H9 (cell line): Measurements from ENCODE around the gene CADM1. TPM values are rescaled to one million over a fixed set of nuclear protein-coding genes. Genes with fewer than 3 reads are reported as not detected.

Experiments used
- DNase-seq: peaks from one replicate; pipeline ENCODE4 v3.0.0-alpha.2; 2017
- H2AFZ ChIP-seq: one replicate; pipeline ENCODE4 v1.6.1; 2013; ENCODE audit warnings: mild to moderate bottlenecking, low read length, control low read depth, moderate library complexity
- H2AK5ac ChIP-seq: 2 replicates; pipeline ENCODE4 v1.6.1; 2013; ENCODE audit warnings: low read length, control low read depth, mixed read lengths; ENCODE audit not compliant: insufficient read length
- H2BK120ac ChIP-seq: one replicate; pipeline ENCODE4 v1.6.1; 2013; ENCODE audit warnings: low read depth, mild to moderate bottlenecking, low read length, control low read depth, inconsistent platforms; ENCODE audit not compliant: poor library complexity, severe bottlenecking
- H2BK12ac ChIP-seq: 2 replicates; pipeline ENCODE4 v1.6.1; 2013; ENCODE audit warnings: low read length, control low read depth, mixed read lengths, low read depth; ENCODE audit not compliant: insufficient read length
- H2BK15ac ChIP-seq: 2 replicates; pipeline ENCODE4 v1.6.1; 2013; ENCODE audit warnings: low read depth, low read length, control low read depth
- H2BK20ac ChIP-seq: one replicate; pipeline ENCODE4 v1.6.1; 2013; ENCODE audit warnings: low read depth, mild to moderate bottlenecking, low read length, control low read depth, inconsistent platforms; ENCODE audit not compliant: poor library complexity, severe bottlenecking
- H2BK5ac ChIP-seq: 2 replicates; pipeline ENCODE4 v1.6.1; 2013; ENCODE audit warnings: low read length, control low read depth, mixed read lengths; ENCODE audit not compliant: insufficient read length
- H3K14ac ChIP-seq: 2 replicates; pipeline ENCODE4 v1.6.1; 2013; ENCODE audit warnings: low read length, control low read depth; ENCODE audit not compliant: insufficient read depth
- H3K18ac ChIP-seq: 2 replicates; pipeline ENCODE4 v1.6.1; 2013; ENCODE audit warnings: low read depth, mild to moderate bottlenecking, mixed read lengths, low read length, control low read depth; ENCODE audit not compliant: insufficient read length
- H3K23ac ChIP-seq: 2 replicates; pipeline ENCODE4 v1.6.1; 2013; ENCODE audit warnings: low read length, control low read depth, mixed read lengths, low read depth; ENCODE audit not compliant: insufficient read length
- H3K23me2 ChIP-seq: 2 replicates; pipeline ENCODE4 v1.6.1; 2013; ENCODE audit warnings: low read depth, mild to moderate bottlenecking, mixed read lengths, low read length, control low read depth; ENCODE audit not compliant: insufficient read length, poor library complexity, severe bottlenecking
- H3K27ac ChIP-seq: 2 replicates; pipeline ENCODE4 v1.5.1; 2013; ENCODE audit warnings: low read length, control low read depth, mixed read lengths, low read depth; ENCODE audit not compliant: insufficient read length
- H3K27me3 ChIP-seq: 2 replicates; pipeline ENCODE4 v1.6.1; 2013; ENCODE audit warnings: low read length, control low read depth, inconsistent platforms; ENCODE audit not compliant: insufficient read depth
- H3K4ac ChIP-seq: 2 replicates; pipeline ENCODE4 v1.6.1; 2013; ENCODE audit warnings: low read depth, mild to moderate bottlenecking, control low read depth, inconsistent platforms, low read length, moderate library complexity
- H3K4me1 ChIP-seq: 2 replicates; pipeline ENCODE4 v1.6.1; 2013; ENCODE audit warnings: low read length, control low read depth, inconsistent platforms; ENCODE audit not compliant: insufficient read depth
- H3K4me2 ChIP-seq: 2 replicates; pipeline ENCODE4 v1.6.1; 2013; ENCODE audit warnings: low read length, control low read depth, mixed read lengths; ENCODE audit not compliant: insufficient read length, insufficient read depth
- H3K56ac ChIP-seq: 2 replicates; pipeline ENCODE4 v1.6.1; 2013; ENCODE audit warnings: low read depth, mild to moderate bottlenecking, mixed read lengths, low read length, control low read depth; ENCODE audit not compliant: insufficient read length
- H3K79me1 ChIP-seq: 2 replicates; pipeline ENCODE4 v1.6.1; 2013; ENCODE audit warnings: low read depth, mild to moderate bottlenecking, moderate library complexity, low read length, control low read depth, inconsistent platforms; ENCODE audit not compliant: insufficient read depth, poor library complexity, severe bottlenecking
- H3K79me2 ChIP-seq: 2 replicates; pipeline ENCODE4 v1.6.1; 2013; ENCODE audit warnings: low read length, control low read depth, inconsistent platforms; ENCODE audit not compliant: insufficient read depth
- H3K9ac ChIP-seq: 2 replicates; pipeline ENCODE4 v1.6.1; 2013; ENCODE audit warnings: low read length, control low read depth, mixed read lengths; ENCODE audit not compliant: insufficient read length; ENCODE audit errors: extremely low read depth
- H3K9me3 ChIP-seq: one replicate; pipeline ENCODE4 v1.6.1; 2013; ENCODE audit warnings: low read depth, low read length, inconsistent platforms; ENCODE audit not compliant: control insufficient read depth
- H3T11ph ChIP-seq: one replicate; pipeline ENCODE4 v1.6.1; 2013; ENCODE audit warnings: mild to moderate bottlenecking, low read length, control low read depth, inconsistent platforms
- H4K20me1 ChIP-seq: one replicate; pipeline ENCODE4 v1.6.1; 2013; ENCODE audit not compliant: control insufficient read depth, insufficient read length, insufficient read depth
- H4K5ac ChIP-seq: 2 replicates; pipeline ENCODE4 v1.6.1; 2013; ENCODE audit warnings: low read depth, mild to moderate bottlenecking, mixed read lengths, low read length, control low read depth; ENCODE audit not compliant: insufficient read length
- H4K8ac ChIP-seq: replicated peaks from 2 replicates; pipeline ENCODE4 v1.6.1; 2013; ENCODE audit warnings: low read length, control low read depth, mixed read lengths, low read depth; ENCODE audit not compliant: insufficient read length
- H4K91ac ChIP-seq: 2 replicates; pipeline ENCODE4 v1.6.1; 2013; ENCODE audit warnings: low read depth, mild to moderate bottlenecking, moderate library complexity, mixed read lengths, low read length, control low read depth; ENCODE audit not compliant: insufficient read length
- H3K27ac Mint-ChIP-seq, 3 experiments: 2 replicates in 2 of 3; 3 replicates in 1 of 3; pipeline ENCODE4 v1.8.0; 2020 to 2021; ENCODE audit warnings: mixed read lengths in 3 of 3, mild to moderate bottlenecking in 1 of 3, moderate library complexity in 1 of 3
- H3K27me3 Mint-ChIP-seq: 2 replicates; pipeline ENCODE4 v1.8.0; 2021; ENCODE audit warnings: low read depth, mild to moderate bottlenecking, moderate library complexity, mixed read lengths
- H3K36me3 Mint-ChIP-seq, 3 experiments: 2 replicates in 2 of 3; 3 replicates in 1 of 3; pipeline ENCODE4 v1.8.0; 2020 to 2021; ENCODE audit warnings: low read depth in 3 of 3, mixed read lengths in 3 of 3; ENCODE audit not compliant: insufficient read depth in 1 of 3
- H3K4me1 Mint-ChIP-seq, 2 experiments: 2 replicates each; pipeline ENCODE4 v1.8.0; 2020; ENCODE audit warnings: mixed read lengths in 2 of 2
- H3K4me3 Mint-ChIP-seq, 2 experiments: 2 replicates in 1 of 2; 3 replicates in 1 of 2; pipeline ENCODE4 v1.8.0; 2020 to 2021; ENCODE audit warnings: mild to moderate bottlenecking in 2 of 2, mixed read lengths in 2 of 2, moderate library complexity in 1 of 2
- H3K9me3 Mint-ChIP-seq, 2 experiments: 2 replicates in 1 of 2; 3 replicates in 1 of 2; pipeline ENCODE4 v1.8.0; 2020; ENCODE audit warnings: mild to moderate bottlenecking in 2 of 2, mixed read lengths in 2 of 2, moderate library complexity in 1 of 2
- CTCF ChIP-seq: fragments of 200-600 bp; sonication (generic); conservative IDR thresholded peaks from 3 replicates; pipeline ENCODE4 v1.8.0; 2021; ENCODE audit warnings: antibody characterized with exemption, mild to moderate bottlenecking
- WGBS: extraction: QIAGEN DNeasy Blood & Tissue Kit; methylation state at CpG from one replicate; pipeline ENCODE4 v1.1.7; 2013; ENCODE audit warnings: missing lambda C conversion rate, low lambda C conversion rate, mixed read lengths; ENCODE audit not compliant: insufficient read length; ENCODE audit errors: extremely low coverage; 5-methylcytosine and 5-hydroxymethylcytosine counted together
- total RNA-seq: library from RNA; stranded (reverse); gene quantifications from 2 replicates; pipeline ENCODE4 v1.2.1, GENCODE V29; 2021

CADM1 gene
- total RNA-seq, 1 experiment from 2014 or later, result 11.9 TPM

DNA sequence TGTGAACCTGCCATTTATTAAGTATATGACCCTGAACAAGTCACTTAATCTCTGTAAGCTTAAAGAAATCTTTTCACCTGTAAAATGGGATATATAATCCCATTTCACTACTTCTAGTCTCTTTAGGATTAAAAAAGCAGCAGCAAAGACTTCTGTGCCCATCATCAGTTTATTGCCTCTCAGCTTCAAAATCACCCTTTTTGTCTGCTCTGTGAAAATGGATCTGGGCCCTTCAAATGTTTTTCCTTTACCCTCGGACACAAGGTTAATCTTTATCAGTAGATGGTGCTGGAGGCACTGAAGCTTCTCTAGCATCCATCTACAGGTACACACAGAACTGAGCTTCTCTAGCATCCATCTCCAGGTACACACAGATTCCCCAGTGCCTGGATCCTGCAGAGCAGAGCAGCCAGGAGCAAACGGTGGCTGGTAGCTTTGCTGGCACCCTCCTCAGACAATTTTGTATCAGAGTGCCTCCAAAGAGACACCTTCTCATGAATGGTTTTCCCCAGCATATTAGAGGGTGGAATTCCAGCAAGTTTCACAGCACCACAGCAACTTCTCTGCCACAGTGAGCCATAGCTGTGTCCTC lies 56.8 kb downstream of the CADM1 start:
- H3K23me2 ChIP-seq, result no peaks in the 10 kb centered on the region
- H4K8ac ChIP-seq, result no peak overlapping the region
- H3K9ac ChIP-seq, result no peak overlapping the region
- H2BK20ac ChIP-seq, result no peak overlapping the region
- H3K79me1 ChIP-seq, result no peaks in the 10 kb centered on the region
- H3K4ac ChIP-seq, result no peak overlapping the region
- H2BK15ac ChIP-seq, result no peak overlapping the region
- H3K79me2 ChIP-seq, result no peaks in the 10 kb centered on the region
- no peak overlapping the region for H3K56ac ChIP-seq
- H3K9me3 ChIP-seq, result no peaks in the 10 kb centered on the region
- H3K4me3 Mint-ChIP-seq, result no peak overlapping the region
- no peak overlapping the region for H3K27ac Mint-ChIP-seq
- H2BK120ac ChIP-seq, result no peak overlapping the region
- no peak overlapping the region for H3T11ph ChIP-seq
- H2BK5ac ChIP-seq, result no peak overlapping the region
- H3K4me1 ChIP-seq, result no peaks in the 10 kb centered on the region
- H2BK12ac ChIP-seq, result no peak overlapping the region
- no peak for DNase-seq
- H3K4me2 ChIP-seq, result no peak overlapping the region
- no peaks in the 10 kb centered on the region for H4K20me1 ChIP-seq
- peaks cover 5 to 9% (median 8%) of the 10 kb centered on the region in 3 experiments; a peak in 5 of 7 replicates for H3K36me3 Mint-ChIP-seq
- H3K27me3 ChIP-seq, result no peaks in the 10 kb centered on the region
- H4K91ac ChIP-seq, result no peak overlapping the region
- H3K18ac ChIP-seq, result no peak overlapping the region
- H3K27me3 Mint-ChIP-seq, result peaks cover 9% of the 10 kb centered on the region
- H3K14ac ChIP-seq, result no peak overlapping the region
- no peak overlapping the region for H4K5ac ChIP-seq
- peaks cover 0 to 3% of the 10 kb centered on the region in 2 experiments; a peak in 1 of 4 replicates for H3K4me1 Mint-ChIP-seq
- H3K23ac ChIP-seq, result no peak overlapping the region
- H2AK5ac ChIP-seq, result no peak overlapping the region
- WGBS, result no CpG with 5 or more reads among the region's 2 CpGs
- no peak overlapping the region for H3K27ac ChIP-seq
- peaks cover 12 to 13% of the 10 kb centered on the region in 2 experiments for H3K9me3 Mint-ChIP-seq
- H2AFZ ChIP-seq, result no peak overlapping the region
- TF ChIP-seq CTCF, result no peak
